ENCODE measurements around the gene CPVL.

CPVL gene

GRCh38 chr7:29043576-29043975 is 102.8 kb downstream of the CPVL start (continued):
- TF ChIP-seq ZNF18 (tag by site-specific recombination; IDR thresholded peaks at IDR 0.05) (no peak), ZNF624 (tag by site-specific recombination; IDR thresholded peaks at IDR 0.05) (no peak), TRIM28 (IDR thresholded peaks at IDR 0.05; ENCODE audit: borderline replicate concordance, low read length) (no peak), ZNF223 (tag by site-specific recombination; IDR thresholded peaks at IDR 0.05) (no peak)

GRCh38 chr7:29042824-29043231 is 103.5 kb downstream of the CPVL start:
- POLR2A ChIA-PET, result no interaction called here
- CTCF ChIA-PET, result interaction anchor here (0.8 to 1.3 kb wide), 3 partner anchors 64 to 121 kb away, joined by 4 read pairs; no protein-coding TSS in a partner anchor
- Histone ChIP-seq H3K27ac (ENCODE audit: extremely low read depth, low read depth, low read length) (no peak overlapping the region), H3K4me3 (ENCODE audit: low read depth, low read length) (no peak overlapping the region), H3K36me3 (ENCODE audit: control insufficient read depth in 2 of 2, insufficient read depth in 1 of 2, low read length in 2 of 2) (no peaks in the 10 kb centered on the region; a peak in 1 of 3 replicates), H3K4me1 (ENCODE audit: control insufficient read depth, insufficient read depth, low read length) (peaks cover 5% of the 10 kb centered on the region; the same call in 1 of the 2 replicates), H3K9me3 (ENCODE audit: control insufficient read depth, insufficient read depth, low read depth, low read length) (no peaks in the 10 kb centered on the region)
- TF ChIP-seq SCRT2 (tag by site-specific recombination; IDR thresholded peaks at IDR 0.05), result peak; percentile 29; the same call in 1 of the 2 replicates
- no peak for TF ChIP-seq ZNF670 (tag by site-specific recombination; IDR thresholded peaks at IDR 0.05; ENCODE audit: low read depth)
- TF ChIP-seq INSM2 (tag by site-specific recombination; IDR thresholded peaks at IDR 0.05), result no peak

- Histone ChIP-seq H3K9me3 (ENCODE audit: control insufficient read depth, insufficient read depth, low read depth, low read length) (no peaks in the 10 kb centered on the region), H3K27ac (ENCODE audit: extremely low read depth, low read depth, low read length) (no peak overlapping the region), H3K4me1 (ENCODE audit: control insufficient read depth, insufficient read depth, low read length) (peaks cover 5% of the 10 kb centered on the region; the same call in 1 of the 2 replicates), H3K36me3 (ENCODE audit: control insufficient read depth in 2 of 2, insufficient read depth in 1 of 2, low read length in 2 of 2) (no peaks in the 10 kb centered on the region; a peak in 1 of 3 replicates), H3K4me3 (ENCODE audit: low read depth, low read length) (no peak overlapping the region)
- ChIA-PET CTCF (interaction anchor here (1.1 to 1.3 kb wide), 2 partner anchors 113 to 120 kb away, joined by 4 read pairs; no protein-coding TSS in a partner anchor), POLR2A (no interaction called here)
- TF ChIP-seq ZNF501 (tag by site-specific recombination; IDR thresholded peaks at IDR 0.05), result no peak
- TF ChIP-seq GLIS2 (tag by site-specific recombination; IDR thresholded peaks at IDR 0.05), result no peak
- TF ChIP-seq HIC1 (tag by site-specific recombination; IDR thresholded peaks at IDR 0.05), result no peak
- TF ChIP-seq ZBTB21 (tag by site-specific recombination; IDR thresholded peaks at IDR 0.05), result no peak
- no peak for TF ChIP-seq ZNF311 (tag by site-specific recombination; IDR thresholded peaks at IDR 0.05; ENCODE audit: borderline replicate concordance)
- no peak for TF ChIP-seq ZSCAN23 (tag by site-specific recombination; IDR thresholded peaks at IDR 0.05)
- no peak for TF ChIP-seq ZNF558 (tag by site-specific recombination; IDR thresholded peaks at IDR 0.05)
- no peak for TF ChIP-seq ZSCAN4 (tag by site-specific recombination; IDR thresholded peaks at IDR 0.05)
- TF ChIP-seq ZNF645 (tag by site-specific recombination; IDR thresholded peaks at IDR 0.05), result no peak
- TF ChIP-seq ZNF513 (tag by site-specific recombination; IDR thresholded peaks at IDR 0.05), result no peak
- no peak for TF ChIP-seq BCL11A (tag by site-specific recombination; IDR thresholded peaks at IDR 0.05; ENCODE audit: low read depth)
- no peak for TF ChIP-seq ZNF426 (tag by site-specific recombination; IDR thresholded peaks at IDR 0.05)
- no peak for TF ChIP-seq ZNF548 (tag by site-specific recombination; IDR thresholded peaks at IDR 0.05)
- no peak for TF ChIP-seq ZNF157 (tag by site-specific recombination; IDR thresholded peaks at IDR 0.05)
- TF ChIP-seq BCL11B (tag by site-specific recombination; IDR thresholded peaks at IDR 0.05; ENCODE audit: low read depth), result no peak
- no peak for TF ChIP-seq ZBTB48 (tag by site-specific recombination; IDR thresholded peaks at IDR 0.05)
Measured at GRCh38 chr7:29041991-29042390, 104.3 kb downstream of the CPVL start.

All from HEK293 (cell line).